Fibroblast of lung (primary cell): ENCODE measurements around the gene TFF2.

Source experiments
- EZH2 ChIP-seq: IDR thresholded peaks from 2 replicates; pipeline ENCODE4 v1.5.1; 2012; ENCODE audit warnings: low read length, control low read depth, mild to moderate bottlenecking; ENCODE audit errors: missing control alignments
- TF ChIP-seq, protein P1 (sequence below), 2 donors: IDR thresholded peaks in 1 of 2; conservative IDR thresholded peaks in 1 of 2; 1 replicate in 1 of 2; 2 replicates in 1 of 2; pipeline ENCODE4 v1.5.1; 2011 to 2012; ENCODE audit warnings: low read length in 2 of 2, control low read depth in 1 of 2, inconsistent platforms in 1 of 2, low read depth in 1 of 2, mild to moderate bottlenecking in 1 of 2

DNA sequence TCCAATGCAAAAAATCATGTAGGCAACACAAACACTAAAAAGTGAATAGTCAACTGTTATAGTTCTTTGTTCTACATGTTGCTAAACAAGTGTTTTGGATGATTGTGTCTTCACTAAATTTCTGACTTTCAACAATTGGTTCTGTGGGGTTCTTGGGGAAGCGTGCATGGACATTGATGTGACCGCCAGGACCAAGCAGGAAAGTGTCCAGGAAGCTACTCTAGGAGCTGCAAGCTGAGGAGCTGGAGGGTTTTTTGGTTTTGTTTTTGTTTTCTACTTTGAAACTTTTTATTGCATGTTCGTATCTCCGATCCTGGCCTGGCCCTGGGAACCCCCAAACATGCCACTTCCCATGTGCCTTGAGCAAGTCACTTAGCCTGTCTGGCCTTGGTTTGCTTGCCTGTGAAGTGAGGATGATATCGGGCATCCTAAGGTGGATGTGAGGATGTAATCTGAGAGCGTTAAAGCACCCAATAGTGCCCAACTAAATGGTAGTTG is 37.1 kb upstream of the TFF2 start:
- TF ChIP-seq, protein P1, sequence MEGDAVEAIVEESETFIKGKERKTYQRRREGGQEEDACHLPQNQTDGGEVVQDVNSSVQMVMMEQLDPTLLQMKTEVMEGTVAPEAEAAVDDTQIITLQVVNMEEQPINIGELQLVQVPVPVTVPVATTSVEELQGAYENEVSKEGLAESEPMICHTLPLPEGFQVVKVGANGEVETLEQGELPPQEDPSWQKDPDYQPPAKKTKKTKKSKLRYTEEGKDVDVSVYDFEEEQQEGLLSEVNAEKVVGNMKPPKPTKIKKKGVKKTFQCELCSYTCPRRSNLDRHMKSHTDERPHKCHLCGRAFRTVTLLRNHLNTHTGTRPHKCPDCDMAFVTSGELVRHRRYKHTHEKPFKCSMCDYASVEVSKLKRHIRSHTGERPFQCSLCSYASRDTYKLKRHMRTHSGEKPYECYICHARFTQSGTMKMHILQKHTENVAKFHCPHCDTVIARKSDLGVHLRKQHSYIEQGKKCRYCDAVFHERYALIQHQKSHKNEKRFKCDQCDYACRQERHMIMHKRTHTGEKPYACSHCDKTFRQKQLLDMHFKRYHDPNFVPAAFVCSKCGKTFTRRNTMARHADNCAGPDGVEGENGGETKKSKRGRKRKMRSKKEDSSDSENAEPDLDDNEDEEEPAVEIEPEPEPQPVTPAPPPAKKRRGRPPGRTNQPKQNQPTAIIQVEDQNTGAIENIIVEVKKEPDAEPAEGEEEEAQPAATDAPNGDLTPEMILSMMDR (conservative IDR thresholded peaks at IDR 0.05 in 1 of 2, IDR thresholded peaks at IDR 0.05 in 1 of 2; ENCODE audit: low read depth in 1 of 2, low read length in 2 of 2) = no peak
- TF ChIP-seq EZH2 = no peak
